HCT116 (cell line): ENCODE measurements around the gene PDPK1.
"Not testable (repeated sequence)": the region's sequence is repeated elsewhere in the genome, so short reads cannot be mapped to it uniquely, and the experiment has no call there.

Experiments
- CEBPB ChIP-seq: IDR thresholded peaks from 2 replicates; pipeline ENCODE4 v1.6.1; 2012; ENCODE audit warnings: low read depth
- CTCF ChIP-seq, 3 experiments: fragments of 200-600 bp in 1 of 3; sonication (generic) in 1 of 3; IDR thresholded peaks in 2 of 3; conservative IDR thresholded peaks in 1 of 3; 2 replicates each; pipeline ENCODE4 v1.5.1; 2012 to 2017; ENCODE audit warnings: low read depth in 2 of 3, low read length in 2 of 3, antibody characterized with exemption in 1 of 3, borderline replicate concordance in 1 of 3, control low read depth in 1 of 3, mild to moderate bottlenecking in 1 of 3, mixed read lengths in 1 of 3, mixed run types in 1 of 3, moderate library complexity in 1 of 3; ENCODE audit not compliant: insufficient read depth in 1 of 3
- EZH2 ChIP-seq: fragments of 200-600 bp; sonication (generic); IDR thresholded peaks from 2 replicates; pipeline ENCODE4 v1.6.1; 2017; ENCODE audit warnings: antibody characterized with exemption, mixed run types
- EZH2phosphoT487 ChIP-seq: fragments of 200-600 bp; IDR thresholded peaks from 2 replicates; pipeline ENCODE4 v1.6.1; 2018; ENCODE audit warnings: antibody characterized with exemption, borderline replicate concordance
- JUND ChIP-seq: IDR thresholded peaks from 2 replicates; pipeline ENCODE4 v1.6.1; 2012
- MAX ChIP-seq: IDR thresholded peaks from 2 replicates; pipeline ENCODE4 v1.6.1; 2012
- POLR2A ChIP-seq: IDR thresholded peaks from 2 replicates; pipeline ENCODE4 v1.7.0; 2011; ENCODE audit warnings: borderline replicate concordance; ENCODE audit not compliant: insufficient read depth, insufficient read length; ENCODE audit errors: extremely low read depth
- POLR2AphosphoS5 ChIP-seq: IDR thresholded peaks from 2 replicates; pipeline ENCODE4 v1.6.1; 2011; ENCODE audit warnings: mild to moderate bottlenecking, low read depth, low read length, moderate library complexity
- RAD21 ChIP-seq: IDR thresholded peaks from 2 replicates; pipeline ENCODE4 v1.6.1; 2012; ENCODE audit warnings: low read depth, mild to moderate bottlenecking
- REST ChIP-seq: IDR thresholded peaks from 2 replicates; pipeline ENCODE4 v1.6.1; 2012; ENCODE audit warnings: low read depth
- SIN3A ChIP-seq: IDR thresholded peaks from 2 replicates; pipeline ENCODE4 v1.6.1; 2012; ENCODE audit warnings: low read depth
- TCF7L2 ChIP-seq: IDR thresholded peaks from 2 replicates; pipeline ENCODE4 v1.7.0; 2011; ENCODE audit warnings: borderline replicate concordance, inconsistent platforms; ENCODE audit not compliant: insufficient read depth, insufficient read length; ENCODE audit errors: extremely low read depth
- YY1 ChIP-seq: IDR thresholded peaks from 2 replicates; pipeline ENCODE4 v1.6.1; 2011; ENCODE audit warnings: low read length, low read depth, moderate library complexity, mild to moderate bottlenecking; ENCODE audit not compliant: insufficient replicate concordance; ENCODE audit errors: extremely low read depth
- ZFX ChIP-seq: fragments of 450-650 bp; IDR thresholded peaks from 2 replicates; pipeline ENCODE4 v1.6.1; 2017

- TF ChIP-seq CEBPB; JUND; CTCF (IDR thresholded peaks at IDR 0.05 in 2 of 3, conservative IDR thresholded peaks at IDR 0.05 in 1 of 3; ENCODE audit: borderline replicate concordance in 1 of 3, insufficient read depth in 1 of 3, low read depth in 2 of 3, low read length in 2 of 3); REST; POLR2A; EZH2; YY1; TCF7L2; EZH2phosphoT487; POLR2AphosphoS5; ZFX; RAD21; SIN3A; MAX: not testable (repeated sequence)
These were observed 3.5 kb upstream of the PDPK1 start for GRCh38 chr16:2534335-2534734.
